Pancreas (tissue), 10 donors: ENCODE results near the gene LCK. TPM values are rescaled to one million over a fixed set of nuclear protein-coding genes. Genes with fewer than 3 reads are reported as not detected.

Experiments
- ATAC-seq, 4 donors: fragments of 200-7000 bp; cut with Tn5 transposase; one replicate each; pipeline versions ENCODE4 v1.8.0 to v1.9.1; 2020; ENCODE audit warnings: mild to moderate bottlenecking in 4 of 4, moderate library complexity in 4 of 4
- DNase-seq, 6 donors: peaks; one replicate each; pipeline ENCODE4 v3.0.0-alpha.2; 2020
- FAIRE-seq: peaks from 2 replicates; lab custom pipeline; 2012; peaks lifted over from hg19 to GRCh38; lab: Jason Lieb, UNC
- H3K27ac ChIP-seq, 4 donors: fragments of 200-600 bp; sonication (generic); 1 replicate in 3 of 4; 2 replicates in 1 of 4; pipeline versions ENCODE4 v1.5.0 to v1.8.0; 2020
- H3K27me3 ChIP-seq, 4 donors: fragments of 200-600 bp; one replicate each; pipeline ENCODE4 v1.8.0; 2021
- H3K36me3 ChIP-seq, 3 donors: fragments of 200-600 bp; sonication (generic) in 1 of 3; one replicate each; pipeline versions ENCODE4 v1.5.0 to v1.8.0; 2020 to 2021
- H3K4me1 ChIP-seq, 3 donors: fragments of 200-600 bp; one replicate each; pipeline ENCODE4 v1.8.0; 2021
- H3K4me3 ChIP-seq, 4 donors: fragments of 200-600 bp; sonication (generic) in 2 of 4; one replicate each; pipeline versions ENCODE4 v1.5.0 to v1.8.0; 2020 to 2021
- H3K9me3 ChIP-seq, 4 donors: fragments of 200-600 bp; one replicate each; pipeline ENCODE4 v1.8.0; 2021
- CTCF ChIP-seq, 4 donors: fragments of 200-600 bp; sonication (generic) in 3 of 4; IDR thresholded peaks; one replicate each; pipeline versions ENCODE4 v1.5.0 to v1.8.0; 2021; ENCODE audit warnings: antibody characterized with exemption in 4 of 4
- WGBS, 2 donors: extraction: QIAGEN DNeasy Blood & Tissue Kit; methylation state at CpG; one replicate each; pipeline ENCODE4 v1.1.7; 2013; 5-methylcytosine and 5-hydroxymethylcytosine counted together
- intact Hi-C, 3 donors: fragments of 100-400 bp; cut with DNase I; formaldehyde crosslinking; loops; one replicate each; pipeline versions ENCODE4 v1.11.1 to v1.14.2; 2022
- polyA plus RNA-seq, 2 donors: library from polyadenylated mRNA; stranded (reverse); fragments of 200-250 nt; gene quantifications; one replicate each; pipeline ENCODE4 v1.2.3, GENCODE V29; 2013
- total RNA-seq, 6 donors: library from RNA; stranded (reverse); fragmentation: NEBNext Ultra II Directional in 4 of 6; extraction: Animal tissue kit (Norgen Biotek cat#: 25700) in 4 of 6; gene quantifications; one replicate each; pipeline versions ENCODE4 v1.2.1 to v1.2.4, GENCODE V29; 2021 to 2023
- donor health status: healthy with polysubstance abuse.
- donor health status: DM: no; HTN: no; CAD: no; lungs with moderate emphysema.
- donor health status: DM: no; HTN: no; CAD: no.
- donor health status: control.
- donor health status: control.
- donor health status: Bipolar disorder and iron deficiency.
- donor health status: DM: yes; HTN: yes; CAD: no.
- donor health status: DM: no; HTN: no; CAD: no.
- donor health status: DM: no; HTN: no; CAD: no.
- donor health status: DM: yes; HTN: yes; CAD: no.

The LCK gene
- total and polyA plus RNA-seq, 8 donors = 0.09 to 1.6 (median 0.85) TPM

GRCh38 chr1:32330558-32331151 is 79.6 kb downstream of the LCK start:
- peak in 1 of 6 donors; percentile 23 for DNase-seq
- Histone ChIP-seq H3K27ac (no peak overlapping the region), H3K36me3 (peaks cover 5 to 40% (median 15%) of the 10 kb centered on the region in 3 donors), H3K9me3 (no peaks in the 10 kb centered on the region), H3K27me3 (no peaks in the 10 kb centered on the region), H3K4me1 (peaks cover 0 to 8% (median 0%) of the 10 kb centered on the region in 3 donors), H3K4me3 (no peak overlapping the region)
- TF ChIP-seq CTCF (IDR thresholded peaks at IDR 0.05) = no peak
- intact Hi-C loops = no loop called here
- FAIRE-seq = no peak
- 95 to 96% methylated on average over 12 of the region's 12 CpGs for WGBS, 2 donors
- no peak for ATAC-seq

- intact Hi-C loops = no loop called here
- DNase-seq (peak in 1 of 6 donors; percentile 25), FAIRE-seq (no peak), ATAC-seq (no peak)
- peaks cover 5 to 38% (median 15%) of the 10 kb centered on the region in 3 donors for H3K36me3 ChIP-seq
- H3K4me3 ChIP-seq = no peak overlapping the region
- no peaks in the 10 kb centered on the region for H3K27me3 ChIP-seq
- H3K27ac ChIP-seq = no peak overlapping the region
- WGBS, 2 donors = 89 to 90% methylated on average over 12 of the region's 12 CpGs
- no peak for TF ChIP-seq CTCF (IDR thresholded peaks at IDR 0.05)
- peaks cover 0 to 8% (median 4%) of the 10 kb centered on the region in 3 donors for H3K4me1 ChIP-seq
- no peaks in the 10 kb centered on the region for H3K9me3 ChIP-seq
Observed at GRCh38 chr1:32331549-32331948, 80.5 kb downstream of the LCK start.

- Histone ChIP-seq H3K36me3 (peaks cover 0 to 30% (median 9%) of the 10 kb centered on the region in 3 donors), H3K27me3 (no peaks in the 10 kb centered on the region), H3K4me3 (no peak overlapping the region), H3K27ac (no peak overlapping the region), H3K9me3 (no peaks in the 10 kb centered on the region), H3K4me1 (peaks cover 0 to 8% (median 6%) of the 10 kb centered on the region in 3 donors)
- DNase-seq = peak in 1 of 6 donors; percentile 20
- WGBS, 2 donors = 80 to 83% methylated on average over 2 to 3 of the region's 3 CpGs
- no peak for TF ChIP-seq CTCF (IDR thresholded peaks at IDR 0.05)
- intact Hi-C loops = no loop called here
- ATAC-seq = no peak
- no peak for FAIRE-seq
Observed at GRCh38 chr1:32332290-32333079, 81.4 kb downstream of the LCK start.

- FAIRE-seq (no peak), DNase-seq (no peak), ATAC-seq (no peak)
- intact Hi-C loops = no loop called here
- Histone ChIP-seq H3K36me3 (peaks cover 0 to 25% (median 9%) of the 10 kb centered on the region in 3 donors), H3K4me3 (no peak overlapping the region), H3K4me1 (peaks cover 0 to 8% (median 6%) of the 10 kb centered on the region in 3 donors), H3K27ac (no peak overlapping the region), H3K9me3 (no peaks in the 10 kb centered on the region), H3K27me3 (no peaks in the 10 kb centered on the region)
- WGBS, 2 donors = 88 to 93% methylated on average over 3 of the region's 3 CpGs
- no peak for TF ChIP-seq CTCF (IDR thresholded peaks at IDR 0.05)
Observed at GRCh38 chr1:32333251-32333963, 82.3 kb downstream of the LCK start.
